IMR-90 (cell line): ENCODE data around the gene ANO1. TPM values are rescaled to one million over a fixed set of nuclear protein-coding genes. Genes with fewer than 3 reads are reported as not detected.

Source experiments
- ATAC-seq: fragments of 200-7000 bp; cut with Tn5 transposase; 2 replicates; pipeline ENCODE4 v1.9.1; 2020; ENCODE audit warnings: low read depth, mild to moderate bottlenecking, moderate library complexity
- BruUV-seq: library from RNA; stranded (reverse); fragments of 400-500 nt; replicated peaks from 2 replicates; lab custom pipeline; 2021; lab: Mats Ljungman, UMichigan
- CTCF ChIA-PET: fragments of 300-600 bp; formaldehyde crosslinking; extraction: SDS; loops from one replicate; lab custom pipeline; 2021; ENCODE audit warnings: antibody characterized with exemption; lab: Yijun Ruan, JAX
- POLR2A ChIA-PET: fragments of 300-600 bp; sonication (Branson Sonifier 250); formaldehyde crosslinking; loops from one replicate; lab custom pipeline; 2022; ENCODE audit warnings: antibody characterized with exemption; ENCODE audit not compliant: unreplicated experiment; lab: Charles Lee
- DNase-seq: peaks from one replicate; pipeline ENCODE4 v3.0.0; 2013
- H2AFZ ChIP-seq: replicated peaks from 2 replicates; pipeline ENCODE3; 2013; ENCODE audit warnings: low read length, mild to moderate bottlenecking; ENCODE audit not compliant: poor library complexity
- H2AK5ac ChIP-seq: 2 replicates; pipeline ENCODE4 v1.6.1; 2013; ENCODE audit warnings: low read depth, low read length, inconsistent platforms
- H2AK9ac ChIP-seq: replicated peaks from 2 replicates; pipeline ENCODE3; 2013; ENCODE audit warnings: mild to moderate bottlenecking, low read depth, low read length, moderate library complexity; ENCODE audit not compliant: poor library complexity
- H2BK120ac ChIP-seq: 2 replicates; pipeline ENCODE4 v1.6.1; 2013; ENCODE audit warnings: low read depth, low read length, inconsistent platforms
- H2BK15ac ChIP-seq: 3 replicates; pipeline ENCODE4 v1.6.1; 2013; ENCODE audit warnings: low read depth, low read length, inconsistent platforms
- H2BK20ac ChIP-seq: 2 replicates; pipeline ENCODE4 v1.6.1; 2013; ENCODE audit warnings: low read depth, mild to moderate bottlenecking, inconsistent platforms, low read length, moderate library complexity
- H2BK5ac ChIP-seq: 2 replicates; pipeline ENCODE4 v1.6.1; 2013; ENCODE audit warnings: mild to moderate bottlenecking, low read depth, low read length, inconsistent platforms; ENCODE audit not compliant: poor library complexity, severe bottlenecking
- H3K14ac ChIP-seq: replicated peaks from 2 replicates; pipeline ENCODE4 v1.6.1; 2013; ENCODE audit warnings: low read depth, low read length, inconsistent platforms
- H3K18ac ChIP-seq: 2 replicates; pipeline ENCODE4 v1.6.1; 2013; ENCODE audit warnings: low read depth, low read length, control low read depth
- H3K23ac ChIP-seq: 2 replicates; pipeline ENCODE4 v1.6.1; 2013; ENCODE audit warnings: low read depth, low read length, inconsistent platforms
- H3K27ac ChIP-seq: 2 replicates; pipeline ENCODE4 v1.5.1; 2013; ENCODE audit warnings: mild to moderate bottlenecking, control low read depth, low read length; ENCODE audit not compliant: insufficient read depth
- H3K27me3 ChIP-seq: 2 replicates; pipeline ENCODE4 v1.6.1; 2013; ENCODE audit warnings: low read length; ENCODE audit not compliant: control insufficient read depth, insufficient read depth
- H3K36me3 ChIP-seq: 2 replicates; pipeline ENCODE4 v1.6.1; 2013; ENCODE audit warnings: low read length, mixed read lengths; ENCODE audit not compliant: control insufficient read depth, insufficient read depth
- H3K4ac ChIP-seq: 2 replicates; pipeline ENCODE4 v1.6.1; 2013; ENCODE audit warnings: low read depth, low read length, inconsistent platforms
- H3K4me1 ChIP-seq: 2 replicates; pipeline ENCODE4 v1.6.1; 2013; ENCODE audit warnings: low read length, mixed read lengths; ENCODE audit not compliant: control insufficient read depth, insufficient read depth
- H3K4me2 ChIP-seq: 2 replicates; pipeline ENCODE4 v1.6.1; 2013; ENCODE audit warnings: low read depth, mild to moderate bottlenecking, control low read depth, low read length, moderate library complexity
- H3K4me3 ChIP-seq: 2 replicates; pipeline ENCODE4 v1.5.1; 2013; ENCODE audit warnings: low read depth, mild to moderate bottlenecking, control low read depth, low read length, moderate library complexity; ENCODE audit not compliant: insufficient read depth
- H3K56ac ChIP-seq: 2 replicates; pipeline ENCODE4 v1.6.1; 2013; ENCODE audit warnings: low read length, inconsistent platforms; ENCODE audit not compliant: insufficient read depth; ENCODE audit errors: extremely low read depth
- H3K79me1 ChIP-seq, 2 experiments: 2 replicates each; pipeline ENCODE4 v1.6.1; 2013; ENCODE audit warnings: low read length in 2 of 2, inconsistent platforms in 1 of 2, low read depth in 1 of 2
- H3K9ac ChIP-seq: 2 replicates; pipeline ENCODE4 v1.6.1; 2013; ENCODE audit warnings: low read depth, low read length, control low read depth
- H3K9me1 ChIP-seq: 2 replicates; pipeline ENCODE4 v1.6.1; 2013; ENCODE audit warnings: low read length, inconsistent platforms; ENCODE audit not compliant: insufficient read depth
- H3K9me3 ChIP-seq: 2 replicates; pipeline ENCODE4 v1.6.1; 2013; ENCODE audit warnings: low read length; ENCODE audit not compliant: control insufficient read depth, insufficient read depth
- H4K20me1 ChIP-seq: 2 replicates; pipeline ENCODE4 v1.6.1; 2013; ENCODE audit warnings: low read length, inconsistent platforms; ENCODE audit not compliant: insufficient read depth
- H4K5ac ChIP-seq: 2 replicates; pipeline ENCODE4 v1.6.1; 2013; ENCODE audit warnings: mild to moderate bottlenecking, low read depth, low read length, control low read depth
- H4K8ac ChIP-seq, 2 experiments: 2 replicates each; pipeline ENCODE4 v1.6.1; 2013; ENCODE audit warnings: low read depth in 2 of 2, low read length in 2 of 2, control low read depth in 1 of 2, inconsistent platforms in 1 of 2
- H4K91ac ChIP-seq: 2 replicates; pipeline ENCODE4 v1.6.1; 2013; ENCODE audit warnings: low read depth, low read length, inconsistent platforms; ENCODE audit not compliant: insufficient read depth
- BHLHE40 ChIP-seq: fragments of 150-350 bp; IDR thresholded peaks from 2 replicates; pipeline ENCODE4 v1.6.1; 2016; ENCODE audit warnings: mild to moderate bottlenecking, low read depth, low read length
- CHD1 ChIP-seq: IDR thresholded peaks from 2 replicates; pipeline ENCODE4 v1.6.1; 2012; ENCODE audit warnings: low read depth, low read length, improper control_type of control experiment
- MAFK ChIP-seq: IDR thresholded peaks from 2 replicates; pipeline ENCODE4 v1.6.1; 2012; ENCODE audit warnings: low read depth, low read length, improper control_type of control experiment
- MAZ ChIP-seq: IDR thresholded peaks from 2 replicates; pipeline ENCODE4 v1.6.1; 2012; ENCODE audit warnings: low read depth, mild to moderate bottlenecking, low read length, improper control_type of control experiment, moderate library complexity, borderline replicate concordance
- MXI1 ChIP-seq: IDR thresholded peaks from 2 replicates; pipeline ENCODE4 v1.6.1; 2012; ENCODE audit warnings: low read depth, mild to moderate bottlenecking, low read length, moderate library complexity, borderline replicate concordance
- NFE2L2 ChIP-seq: fragments of 150-350 bp; IDR thresholded peaks from 2 replicates; pipeline ENCODE4 v1.6.1; 2016; ENCODE audit warnings: low read depth, mild to moderate bottlenecking, low read length
- RAD21 ChIP-seq: IDR thresholded peaks from 2 replicates; pipeline ENCODE4 v1.6.1; 2012; ENCODE audit warnings: low read length, improper control_type of control experiment
- RCOR1 ChIP-seq: IDR thresholded peaks from 2 replicates; pipeline ENCODE4 v1.6.1; 2012; ENCODE audit warnings: mild to moderate bottlenecking, low read length, improper control_type of control experiment; ENCODE audit not compliant: insufficient replicate concordance
- RFX5 ChIP-seq: IDR thresholded peaks from 2 replicates; pipeline ENCODE4 v1.8.0; 2012; ENCODE audit warnings: low read depth, mild to moderate bottlenecking, low read length, moderate library complexity
- SMC3 ChIP-seq: fragments of 150-350 bp; IDR thresholded peaks from 2 replicates; pipeline ENCODE4 v1.6.1; 2016; ENCODE audit warnings: low read depth, mild to moderate bottlenecking, antibody characterized with exemption, low read length, moderate library complexity
- WGBS, 2 experiments: methylation state at CpG; one replicate each; pipeline versions ENCODE4 v1.1.5 to v1.1.7; 2013; ENCODE audit warnings: missing lambda C conversion rate in 2 of 2; ENCODE audit not compliant: insufficient read length in 1 of 2; ENCODE audit errors: extremely low coverage in 2 of 2; 5-methylcytosine and 5-hydroxymethylcytosine counted together
- dilution Hi-C: fragments of 300-500 bp; cut with HindIII; formaldehyde crosslinking; loops from one replicate; pipeline ENCODE4 v1.14.3; 2018; ENCODE audit warnings: low sequenced_read_pairs; ENCODE audit not compliant: unreplicated experiment
- in situ Hi-C: fragments of 300-500 bp; cut with MboI; formaldehyde crosslinking; loops from 3 replicates; pipeline ENCODE4 v1.14.3; 2019; ENCODE audit warnings: low sequenced_read_pairs, inconsistent platforms, mixed read lengths
- intact Hi-C: fragments of 100-400 bp; cut with micrococcal nuclease; formaldehyde crosslinking; loops from 2 replicates; pipeline ENCODE4 v1.10.0; 2022
- polyA plus RNA-seq, 3 experiments: library from polyadenylated mRNA; depleted of rRNA; stranded (reverse); fragments of >200 nt; gene quantifications; 2 replicates each; pipeline ENCODE4 v1.2.3, GENCODE V29; 2012; ENCODE audit warnings: low replicate concordance in 1 of 3
- total RNA-seq: library from RNA; depleted of rRNA; stranded (reverse); fragments of >200 nt; gene quantifications from 2 replicates; pipeline ENCODE4 v1.2.3, GENCODE V29; 2012
- TF ChIP-seq, protein P1 (sequence below): fragments of 150-350 bp; IDR thresholded peaks from 2 replicates; pipeline ENCODE4 v1.6.1; 2017; ENCODE audit warnings: mild to moderate bottlenecking, antibody characterized with exemption, low read length, low read depth
- TF ChIP-seq, protein P2 (sequence below): conservative IDR thresholded peaks from 2 replicates; pipeline ENCODE4 v1.5.1; 2012; ENCODE audit warnings: mild to moderate bottlenecking, low read depth, low read length, improper control_type of control experiment
- TF ChIP-seq, protein P3 (sequence below): fragments of 150-350 bp; IDR thresholded peaks from 2 replicates; pipeline ENCODE4 v1.6.1; 2016; ENCODE audit warnings: low read depth, mild to moderate bottlenecking, low read length, moderate library complexity, borderline replicate concordance

Gene ANO1
- total and polyA plus RNA-seq, 2 of the 4 experiments (the other 2 are of a cell fraction): 4.1 to 10.7 TPM

DNA sequence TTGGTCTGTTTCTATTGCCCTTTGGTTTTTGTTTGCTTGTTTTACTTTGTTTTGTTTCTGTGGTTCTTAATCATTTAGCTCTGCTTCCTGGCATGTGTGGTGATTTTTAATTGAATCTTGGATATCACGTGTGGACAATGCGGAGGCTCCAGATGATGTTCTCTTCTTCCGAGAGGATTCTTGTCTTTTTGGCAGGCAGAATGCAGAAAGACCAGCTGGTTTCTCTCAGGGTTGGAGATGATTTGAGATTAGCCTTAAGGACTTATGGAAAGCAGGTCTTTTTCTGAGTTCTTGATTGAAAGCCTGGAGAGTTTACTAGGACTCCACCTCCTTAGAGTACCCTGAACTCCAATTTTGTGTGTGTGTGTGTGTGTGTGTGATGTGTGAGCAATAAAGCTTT, 21.0 kb upstream of the ANO1 start:
- H3K18ac ChIP-seq: no peak overlapping the region
- H3K56ac ChIP-seq: no peak overlapping the region
- no peak overlapping the region for H3K9ac ChIP-seq
- H3K9me1 ChIP-seq: no peaks in the 10 kb centered on the region
- DNase-seq (no peak), ATAC-seq (no peak)
- H4K8ac ChIP-seq: no peak overlapping the region
- in situ Hi-C loops: no loop called here
- ChIA-PET POLR2A (no interaction called here), CTCF (no interaction called here)
- no peaks in the 10 kb centered on the region for H3K36me3 ChIP-seq
- H2AK9ac ChIP-seq: no peak overlapping the region
- H3K4ac ChIP-seq: no peak overlapping the region
- H3K27me3 ChIP-seq: no peaks in the 10 kb centered on the region
- intact Hi-C loops: no loop called here
- no peak overlapping the region for H3K27ac ChIP-seq
- BruUV-seq: no TSS peak
- 42% methylated on average over 2 of the region's 3 CpGs; no CpG with 5 or more reads in 1 of the 2 experiments for WGBS, 2 experiments
- no peaks in the 10 kb centered on the region; the same call in 1 of the 2 replicates for H4K20me1 ChIP-seq
- H4K5ac ChIP-seq: no peak overlapping the region
- H2AK5ac ChIP-seq: 0 out of 2 replicates have a peak overlapping the region, but pooled peaks have one; percentile 3
- no peak overlapping the region for H2BK5ac ChIP-seq
- no peaks in the 10 kb centered on the region for H3K9me3 ChIP-seq
- H2BK20ac ChIP-seq: no peak overlapping the region
- TF ChIP-seq, protein P1, sequence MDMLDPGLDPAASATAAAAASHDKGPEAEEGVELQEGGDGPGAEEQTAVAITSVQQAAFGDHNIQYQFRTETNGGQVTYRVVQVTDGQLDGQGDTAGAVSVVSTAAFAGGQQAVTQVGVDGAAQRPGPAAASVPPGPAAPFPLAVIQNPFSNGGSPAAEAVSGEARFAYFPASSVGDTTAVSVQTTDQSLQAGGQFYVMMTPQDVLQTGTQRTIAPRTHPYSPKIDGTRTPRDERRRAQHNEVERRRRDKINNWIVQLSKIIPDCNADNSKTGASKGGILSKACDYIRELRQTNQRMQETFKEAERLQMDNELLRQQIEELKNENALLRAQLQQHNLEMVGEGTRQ: no peak
- TF ChIP-seq MAFK (no peak), BHLHE40 (no peak), RAD21 (no peak), MXI1 (no peak), SMC3 (no peak), CHD1 (no peak), RCOR1 (no peak), MAZ (no peak), RFX5 (no peak), NFE2L2 (no peak)
- TF ChIP-seq, protein P2, sequence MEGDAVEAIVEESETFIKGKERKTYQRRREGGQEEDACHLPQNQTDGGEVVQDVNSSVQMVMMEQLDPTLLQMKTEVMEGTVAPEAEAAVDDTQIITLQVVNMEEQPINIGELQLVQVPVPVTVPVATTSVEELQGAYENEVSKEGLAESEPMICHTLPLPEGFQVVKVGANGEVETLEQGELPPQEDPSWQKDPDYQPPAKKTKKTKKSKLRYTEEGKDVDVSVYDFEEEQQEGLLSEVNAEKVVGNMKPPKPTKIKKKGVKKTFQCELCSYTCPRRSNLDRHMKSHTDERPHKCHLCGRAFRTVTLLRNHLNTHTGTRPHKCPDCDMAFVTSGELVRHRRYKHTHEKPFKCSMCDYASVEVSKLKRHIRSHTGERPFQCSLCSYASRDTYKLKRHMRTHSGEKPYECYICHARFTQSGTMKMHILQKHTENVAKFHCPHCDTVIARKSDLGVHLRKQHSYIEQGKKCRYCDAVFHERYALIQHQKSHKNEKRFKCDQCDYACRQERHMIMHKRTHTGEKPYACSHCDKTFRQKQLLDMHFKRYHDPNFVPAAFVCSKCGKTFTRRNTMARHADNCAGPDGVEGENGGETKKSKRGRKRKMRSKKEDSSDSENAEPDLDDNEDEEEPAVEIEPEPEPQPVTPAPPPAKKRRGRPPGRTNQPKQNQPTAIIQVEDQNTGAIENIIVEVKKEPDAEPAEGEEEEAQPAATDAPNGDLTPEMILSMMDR: no peak
- TF ChIP-seq, protein P3, sequence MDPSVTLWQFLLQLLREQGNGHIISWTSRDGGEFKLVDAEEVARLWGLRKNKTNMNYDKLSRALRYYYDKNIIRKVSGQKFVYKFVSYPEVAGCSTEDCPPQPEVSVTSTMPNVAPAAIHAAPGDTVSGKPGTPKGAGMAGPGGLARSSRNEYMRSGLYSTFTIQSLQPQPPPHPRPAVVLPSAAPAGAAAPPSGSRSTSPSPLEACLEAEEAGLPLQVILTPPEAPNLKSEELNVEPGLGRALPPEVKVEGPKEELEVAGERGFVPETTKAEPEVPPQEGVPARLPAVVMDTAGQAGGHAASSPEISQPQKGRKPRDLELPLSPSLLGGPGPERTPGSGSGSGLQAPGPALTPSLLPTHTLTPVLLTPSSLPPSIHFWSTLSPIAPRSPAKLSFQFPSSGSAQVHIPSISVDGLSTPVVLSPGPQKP: no peak
- H3K14ac ChIP-seq: no peak overlapping the region
- no peak overlapping the region for H4K91ac ChIP-seq
- H3K23ac ChIP-seq: no peak overlapping the region
- no peak overlapping the region for H2BK120ac ChIP-seq
- H2BK15ac ChIP-seq: no peak overlapping the region
- peaks cover 0 to 16% of the 10 kb centered on the region in 2 experiments; a peak in 1 of 4 replicates for H3K79me1 ChIP-seq
- H3K4me2 ChIP-seq: no peak overlapping the region
- no peaks in the 10 kb centered on the region; the same call in 1 of the 2 replicates for H3K4me1 ChIP-seq
- no peak overlapping the region for H3K4me3 ChIP-seq
- no peak overlapping the region for H2AFZ ChIP-seq
- dilution Hi-C loops: no loop called here
